WI38 (cell line): ENCODE data around the gene SEC31B.

ENCODE experiments used
- H3K4me3 ChIP-seq: 2 replicates; pipeline ENCODE4 v1.5.1; 2011; ENCODE audit warnings: low read depth, mild to moderate bottlenecking, control low read depth, low read length
- CTCF ChIP-seq: IDR thresholded peaks from 2 replicates; pipeline ENCODE4 v1.5.1; 2012; ENCODE audit warnings: low read depth, mild to moderate bottlenecking, control low read depth, low read length

SEC31B gene

GRCh38 chr10:100498059-100498458, 21.6 kb downstream of the SEC31B start:
- no peak overlapping the region for H3K4me3 ChIP-seq
- TF ChIP-seq CTCF = no peak

- TF ChIP-seq CTCF = no peak
- no peak overlapping the region for H3K4me3 ChIP-seq
Measured at GRCh38 chr10:100496567-100496966, 23.1 kb downstream of the SEC31B start.

GRCh38 chr10:100490531-100490930, 29.1 kb downstream of the SEC31B start:
- H3K4me3 ChIP-seq = no peak overlapping the region
- no peak for TF ChIP-seq CTCF

- no peak overlapping the region for H3K4me3 ChIP-seq
- TF ChIP-seq CTCF = no peak
Measured at GRCh38 chr10:100489396-100489795, 30.3 kb downstream of the SEC31B start.

GRCh38 chr10:100487529-100487928, 32.1 kb downstream of the SEC31B start:
- TF ChIP-seq CTCF = no peak
- H3K4me3 ChIP-seq = no peak overlapping the region

GRCh38 chr10:100485801-100486495, 33.7 kb downstream of the SEC31B start:
- no peak overlapping the region for H3K4me3 ChIP-seq

GRCh38 chr10:100485366-100485765, 34.3 kb downstream of the SEC31B start:
- no peak overlapping the region for H3K4me3 ChIP-seq
- TF ChIP-seq CTCF = no peak

More at GRCh38 chr10:100485801-100486495, 33.7 kb downstream of the SEC31B start:
- no peak for TF ChIP-seq CTCF
